GM23248 (cell line): ENCODE data around the gene ANKUB1. TPM values are rescaled to one million over a fixed set of nuclear protein-coding genes. Genes with fewer than 3 reads are reported as not detected.

ENCODE experiments used
- DNase-seq: peaks from one replicate; pipeline ENCODE4 v3.0.0-alpha.2; 2015
- H2AFZ ChIP-seq: fragments of 200-600 bp; sonication (generic); 2 replicates; pipeline ENCODE4 v1.6.1; 2016; ENCODE audit warnings: antibody characterized with exemption
- H3F3A ChIP-seq: fragments of 200-600 bp; sonication (generic); 2 replicates; pipeline ENCODE4 v1.6.1; 2016; ENCODE audit warnings: mild to moderate bottlenecking, antibody characterized with exemption, mixed run types; ENCODE audit not compliant: insufficient read depth
- H3K27ac ChIP-seq: fragments of 200-600 bp; sonication (generic); 2 replicates; pipeline ENCODE4 v1.5.1; 2016; ENCODE audit warnings: mild to moderate bottlenecking
- H3K27me3 ChIP-seq: fragments of 200-600 bp; sonication (generic); replicated peaks from 2 replicates; pipeline ENCODE4 v1.6.1; 2016; ENCODE audit warnings: mild to moderate bottlenecking; ENCODE audit not compliant: insufficient read depth
- H3K36me3 ChIP-seq: fragments of 200-600 bp; sonication (generic); 2 replicates; pipeline ENCODE4 v1.6.1; 2016; ENCODE audit warnings: low read depth, mild to moderate bottlenecking
- H3K4me1 ChIP-seq: fragments of 200-600 bp; sonication (generic); 2 replicates; pipeline ENCODE4 v1.6.1; 2016; ENCODE audit warnings: mild to moderate bottlenecking; ENCODE audit not compliant: insufficient read depth
- H3K4me2 ChIP-seq: fragments of 200-600 bp; sonication (generic); one replicate; pipeline ENCODE4 v1.6.1; 2016; ENCODE audit warnings: mild to moderate bottlenecking; ENCODE audit not compliant: unreplicated experiment
- H3K4me3 ChIP-seq: fragments of 200-600 bp; sonication (generic); 2 replicates; pipeline ENCODE4 v1.5.1; 2016; ENCODE audit warnings: mild to moderate bottlenecking
- H3K79me2 ChIP-seq: fragments of 200-600 bp; sonication (generic); 2 replicates; pipeline ENCODE4 v1.6.1; 2016; ENCODE audit warnings: mild to moderate bottlenecking; ENCODE audit not compliant: insufficient read depth
- H3K9ac ChIP-seq: fragments of 200-600 bp; sonication (generic); 2 replicates; pipeline ENCODE4 v1.6.1; 2016; ENCODE audit warnings: mild to moderate bottlenecking
- H3K9me2 ChIP-seq: fragments of 200-600 bp; sonication (generic); 2 replicates; pipeline ENCODE4 v1.6.1; 2016; ENCODE audit warnings: mixed run types, mild to moderate bottlenecking, moderate library complexity; ENCODE audit not compliant: insufficient read depth
- H3K9me3 ChIP-seq: fragments of 200-600 bp; sonication (generic); one replicate; pipeline ENCODE4 v1.6.1; 2017; ENCODE audit warnings: low read depth
- H4K20me1 ChIP-seq: fragments of 200-600 bp; sonication (generic); 2 replicates; pipeline ENCODE4 v1.6.0; 2016; ENCODE audit not compliant: insufficient read depth
- EZH2 ChIP-seq: fragments of 200-600 bp; sonication (generic); IDR thresholded peaks from 2 replicates; pipeline ENCODE4 v1.6.1; 2018; ENCODE audit warnings: antibody characterized with exemption, mild to moderate bottlenecking; ENCODE audit not compliant: insufficient read depth, poor library complexity, severe bottlenecking
- EZH2phosphoT487 ChIP-seq: fragments of 200-600 bp; sonication (generic); IDR thresholded peaks from 2 replicates; pipeline ENCODE4 v1.6.1; 2018; ENCODE audit warnings: antibody characterized with exemption, moderate library complexity, mild to moderate bottlenecking, low read depth; ENCODE audit not compliant: insufficient read depth
- WGBS, 2 experiments: methylation state at CpG; one replicate each; pipeline ENCODE4 v1.1.6; 2015 to 2017; ENCODE audit warnings: low lambda C conversion rate in 2 of 2, low coverage in 1 of 2; ENCODE audit errors: missing lambda C conversion rate in 2 of 2; 5-methylcytosine and 5-hydroxymethylcytosine counted together
- in situ Hi-C: fragments of 300-500 bp; cut with MboI; formaldehyde crosslinking; loops from 2 replicates; pipeline ENCODE4 v1.15.0; 2020
- polyA plus RNA-seq: library from polyadenylated mRNA; unstranded; fragments of >200 nt; fragmentation: Nextera tagmentation; extraction: Ambion mirVana; gene quantifications from 2 replicates; pipeline ENCODE4 v1.2.1, GENCODE V29; 2016
- total RNA-seq: library from RNA; depleted of rRNA; stranded (reverse); fragments of >200 nt; shearing (Covaris generic); gene quantifications from 2 replicates; pipeline ENCODE4 v1.2.3, GENCODE V29; 2014

ANKUB1 gene
- total and polyA plus RNA-seq, 2 experiments from 2014 or later = not detected

DNA sequence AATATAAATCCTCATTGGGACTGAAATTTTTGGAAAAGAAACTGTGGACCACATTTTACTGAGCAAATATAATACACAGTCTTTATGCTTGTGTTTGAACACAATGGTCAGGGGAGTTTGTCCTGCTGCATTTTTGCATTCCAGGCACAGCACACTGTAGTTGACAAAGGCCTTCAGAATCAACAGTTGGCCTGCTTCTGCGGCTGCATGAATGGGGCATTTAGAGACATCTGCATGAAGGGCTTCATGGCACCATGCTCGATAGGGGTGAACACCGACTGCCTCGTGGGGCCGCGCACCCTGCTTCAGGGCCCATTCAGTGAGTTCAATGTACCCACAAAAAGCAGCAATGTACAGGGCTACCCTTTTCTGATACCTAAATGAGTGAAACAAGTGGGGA lies 24.6 kb downstream of the ANKUB1 start:
- Histone ChIP-seq H3K4me1 (no peaks in the 10 kb centered on the region), H3K9me3 (no peaks in the 10 kb centered on the region), H3K9ac (no peak overlapping the region), H3K36me3 (no peaks in the 10 kb centered on the region), H3F3A (no peaks in the 10 kb centered on the region), H3K9me2 (no peaks in the 10 kb centered on the region), H3K4me3 (no peak overlapping the region), H3K27me3 (no peaks in the 10 kb centered on the region; the same call in 1 of the 2 replicates), H2AFZ (no peak overlapping the region), H3K4me2 (no peak overlapping the region), H3K27ac (no peak overlapping the region), H4K20me1 (no peaks in the 10 kb centered on the region), H3K79me2 (no peaks in the 10 kb centered on the region)
- WGBS, 2 experiments = 69 to 74% methylated on average over 6 of the region's 6 CpGs
- DNase-seq = no peak
- TF ChIP-seq EZH2 = no peak
- no peak for TF ChIP-seq EZH2phosphoT487
- in situ Hi-C loops = loop anchor here (25.0 kb wide), 1 partner anchor 445 kb away; no protein-coding TSS in a partner anchor

DNA sequence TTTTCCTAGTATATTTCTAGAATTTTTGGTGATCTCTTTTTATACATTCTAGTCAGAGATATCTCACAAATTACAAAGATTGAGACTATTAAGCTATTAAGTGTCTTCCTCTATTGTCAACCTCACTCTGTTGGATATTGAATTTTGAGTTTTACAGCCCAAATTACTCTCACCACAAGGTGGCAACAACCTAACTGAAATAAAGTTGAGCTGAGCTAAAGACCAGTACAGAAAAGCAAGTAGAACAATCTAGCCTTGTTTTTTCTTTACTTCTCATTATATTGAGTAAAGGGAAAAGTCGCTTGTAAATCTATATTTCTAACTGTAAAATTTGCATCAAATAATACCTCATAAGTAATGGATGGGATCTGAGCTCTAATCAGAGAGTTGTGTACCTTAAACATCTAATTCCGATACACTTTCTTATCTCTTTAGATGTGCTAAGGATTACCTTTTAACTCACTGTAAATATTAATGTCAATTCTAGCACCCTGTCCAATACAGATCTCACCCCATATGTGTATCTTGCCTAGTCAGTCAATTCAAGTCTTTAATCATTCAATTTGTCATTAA lies 26.5 kb downstream of the ANKUB1 start:
- WGBS, 2 experiments = 50 to 56% methylated on average over 2 of the region's 2 CpGs
- no peaks in the 10 kb centered on the region for H3K4me1 ChIP-seq
- no peak overlapping the region for H2AFZ ChIP-seq
- no peaks in the 10 kb centered on the region for H4K20me1 ChIP-seq
- H3K4me3 ChIP-seq = no peak overlapping the region
- H3K9me3 ChIP-seq = no peaks in the 10 kb centered on the region
- H3K36me3 ChIP-seq = no peaks in the 10 kb centered on the region
- no peaks in the 10 kb centered on the region for H3F3A ChIP-seq
- no peak overlapping the region for H3K27ac ChIP-seq
- no peaks in the 10 kb centered on the region for H3K9me2 ChIP-seq
- in situ Hi-C loops = loop anchor here (25.0 kb wide), 1 partner anchor 446 kb away; no protein-coding TSS in a partner anchor
- no peaks in the 10 kb centered on the region for H3K79me2 ChIP-seq
- DNase-seq = peak; percentile 66
- no peak overlapping the region for H3K4me2 ChIP-seq
- H3K9ac ChIP-seq = no peak overlapping the region
- TF ChIP-seq EZH2 = no peak
- TF ChIP-seq EZH2phosphoT487 = no peak
- H3K27me3 ChIP-seq = peaks cover 5% of the 10 kb centered on the region; the same call in 1 of the 2 replicates

DNA sequence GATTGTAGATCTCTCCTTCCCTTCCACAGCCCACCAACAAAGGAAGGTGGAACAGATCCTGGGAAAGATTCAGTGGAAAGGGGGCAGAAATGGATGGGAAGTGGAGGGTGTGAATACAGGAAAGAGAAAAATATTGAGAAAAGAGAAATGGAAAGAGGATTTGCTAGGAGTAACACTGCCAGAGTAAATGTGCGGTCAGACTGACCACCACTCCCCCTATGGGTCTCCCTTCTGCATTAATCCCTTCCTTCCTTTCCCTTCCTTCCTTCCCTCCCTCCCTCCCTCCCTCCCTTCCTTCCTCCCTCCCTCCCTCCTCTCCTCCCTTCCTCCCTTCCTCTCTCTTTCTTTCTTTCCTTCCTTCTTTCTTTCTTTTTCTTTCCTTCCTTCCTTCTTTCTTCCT lies 28.1 kb downstream of the ANKUB1 start:
- H3K4me1 ChIP-seq = no peaks in the 10 kb centered on the region
- no peaks in the 10 kb centered on the region for H3K9me2 ChIP-seq
- no peaks in the 10 kb centered on the region for H3K9me3 ChIP-seq
- H2AFZ ChIP-seq = no peak overlapping the region
- peaks cover 5% of the 10 kb centered on the region; the same call in 1 of the 2 replicates for H3K27me3 ChIP-seq
- no peaks in the 10 kb centered on the region for H3F3A ChIP-seq
- no peaks in the 10 kb centered on the region for H3K36me3 ChIP-seq
- H3K27ac ChIP-seq = no peak overlapping the region
- DNase-seq = no peak
- in situ Hi-C loops = loop anchor here (25.0 kb wide), 1 partner anchor 448 kb away; no protein-coding TSS in a partner anchor
- no peaks in the 10 kb centered on the region for H4K20me1 ChIP-seq
- no peak overlapping the region for H3K4me3 ChIP-seq
- 93 to 100% methylated on average over 1 of the region's 1 CpG for WGBS, 2 experiments
- H3K9ac ChIP-seq = no peak overlapping the region
- no peak overlapping the region for H3K4me2 ChIP-seq
- no peak for TF ChIP-seq EZH2phosphoT487
- no peak for TF ChIP-seq EZH2
- H3K79me2 ChIP-seq = no peaks in the 10 kb centered on the region

DNA sequence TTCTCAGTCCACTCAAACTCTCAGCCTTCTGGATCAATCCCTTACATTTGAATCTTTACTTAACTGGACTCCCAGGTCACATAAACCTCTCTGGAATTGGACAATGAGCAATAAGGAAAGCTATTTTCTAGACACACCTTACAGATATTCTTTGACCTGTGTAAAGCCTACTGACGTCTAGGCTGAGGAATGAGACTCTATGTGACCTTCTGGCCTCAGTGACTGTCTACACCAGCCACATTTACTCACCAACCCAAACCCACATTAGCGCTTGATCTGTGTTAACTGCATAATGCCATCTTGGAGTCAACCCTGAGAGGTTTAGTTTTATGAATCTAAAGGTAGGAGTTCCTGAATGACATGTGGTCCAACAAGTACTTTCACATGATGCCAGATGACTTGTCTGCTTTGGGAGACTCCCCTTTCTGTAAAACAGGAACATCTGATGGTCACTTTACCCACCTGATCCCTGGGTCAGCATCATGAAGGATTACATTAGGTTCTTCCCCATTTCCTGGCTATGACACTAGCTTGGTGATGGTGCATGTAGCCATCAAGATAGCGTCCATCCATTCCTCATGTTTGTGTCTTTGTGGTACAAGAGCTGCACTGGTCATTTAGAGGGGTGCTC lies 28.7 kb downstream of the ANKUB1 start:
- Histone ChIP-seq H3K79me2 (no peaks in the 10 kb centered on the region), H3K27me3 (peaks cover 5% of the 10 kb centered on the region; the same call in 1 of the 2 replicates), H3K27ac (no peak overlapping the region), H3F3A (no peaks in the 10 kb centered on the region), H3K9me3 (no peaks in the 10 kb centered on the region), H3K4me3 (no peak overlapping the region), H3K36me3 (no peaks in the 10 kb centered on the region), H4K20me1 (no peaks in the 10 kb centered on the region), H3K4me1 (no peaks in the 10 kb centered on the region), H3K4me2 (no peak overlapping the region), H2AFZ (no peak overlapping the region), H3K9me2 (no peaks in the 10 kb centered on the region), H3K9ac (no peak overlapping the region)
- 40 to 51% methylated on average over 3 of the region's 3 CpGs for WGBS, 2 experiments
- DNase-seq = no peak
- TF ChIP-seq EZH2 (no peak), EZH2phosphoT487 (no peak)
- in situ Hi-C loops = loop anchor here (25.0 kb wide), 1 partner anchor 449 kb away; no protein-coding TSS in a partner anchor
